MM.1S (cell line): ENCODE measurements around the gene RMND5A.

ENCODE experiments used
- DNase-seq: peaks from one replicate; pipeline ENCODE4 v3.0.0-alpha.2; 2015
- H2AFZ ChIP-seq: fragments of 300-600 bp; sonication (generic); 2 replicates; pipeline ENCODE4 v1.6.0; 2016; ENCODE audit warnings: antibody characterized with exemption, low read length
- H3F3A ChIP-seq: fragments of 300-600 bp; sonication (generic); 2 replicates; pipeline ENCODE4 v1.6.1; 2016; ENCODE audit warnings: mild to moderate bottlenecking, antibody characterized with exemption, low read length, moderate library complexity, mixed read lengths; ENCODE audit not compliant: insufficient read depth
- H3K27ac ChIP-seq: fragments of 300-600 bp; sonication (generic); 2 replicates; pipeline ENCODE4 v1.5.1; 2016; ENCODE audit warnings: mild to moderate bottlenecking, low read length
- H3K27me3 ChIP-seq: fragments of 300-600 bp; sonication (generic); replicated peaks from 2 replicates; pipeline ENCODE4 v1.6.0; 2016; ENCODE audit warnings: low read length; ENCODE audit not compliant: insufficient read depth
- H3K36me3 ChIP-seq: fragments of 300-600 bp; sonication (generic); replicated peaks from 2 replicates; pipeline ENCODE4 v1.6.1; 2016; ENCODE audit warnings: mild to moderate bottlenecking, low read length, mixed read lengths; ENCODE audit not compliant: insufficient read depth
- H3K4me1 ChIP-seq: fragments of 300-600 bp; sonication (generic); 2 replicates; pipeline ENCODE4 v1.6.1; 2016; ENCODE audit warnings: low read length, mixed read lengths
- H3K4me2 ChIP-seq: fragments of 300-600 bp; sonication (generic); 2 replicates; pipeline ENCODE4 v1.6.0; 2016; ENCODE audit warnings: low read depth, low read length
- H3K4me3 ChIP-seq: fragments of 300-600 bp; sonication (generic); 2 replicates; pipeline ENCODE4 v1.5.1; 2016; ENCODE audit warnings: low read length, mixed read lengths
- H3K79me2 ChIP-seq: fragments of 300-600 bp; sonication (generic); 2 replicates; pipeline ENCODE4 v1.6.1; 2016; ENCODE audit warnings: mixed run types, low read length, mixed read lengths
- H3K9ac ChIP-seq: fragments of 300-600 bp; sonication (generic); 2 replicates; pipeline ENCODE4 v1.6.1; 2016; ENCODE audit warnings: low read length, mixed read lengths
- H3K9me2 ChIP-seq: fragments of 300-600 bp; sonication (generic); replicated peaks from 2 replicates; pipeline ENCODE4 v1.6.1; 2016; ENCODE audit warnings: mild to moderate bottlenecking, low read length, mixed read lengths; ENCODE audit not compliant: insufficient read depth
- H3K9me3 ChIP-seq: fragments of 300-600 bp; sonication (generic); replicated peaks from 2 replicates; pipeline ENCODE4 v1.6.1; 2016; ENCODE audit warnings: mild to moderate bottlenecking, low read length, mixed read lengths; ENCODE audit not compliant: insufficient read depth
- H4K20me1 ChIP-seq: fragments of 300-600 bp; sonication (generic); 2 replicates; pipeline ENCODE4 v1.6.1; 2016; ENCODE audit warnings: mild to moderate bottlenecking, low read length, moderate library complexity, mixed read lengths; ENCODE audit not compliant: insufficient read depth
- EZH2 ChIP-seq: fragments of 300-600 bp; sonication (generic); optimal IDR thresholded peaks from 2 replicates; pipeline ENCODE3; 2017; ENCODE audit warnings: low read depth, mild to moderate bottlenecking, antibody characterized with exemption, low read length, mixed read lengths
- EZH2phosphoT487 ChIP-seq: fragments of 300-600 bp; sonication (generic); IDR thresholded peaks from 2 replicates; pipeline ENCODE4 v1.6.1; 2018; ENCODE audit warnings: antibody characterized with exemption, low read length
- TF ChIP-seq, protein P1 (sequence below): fragments of 300-600 bp; sonication (generic); IDR thresholded peaks from 2 replicates; pipeline ENCODE4 v1.5.1; 2016; ENCODE audit warnings: antibody characterized with exemption, low read length, mixed read lengths

Gene RMND5A

DNA sequence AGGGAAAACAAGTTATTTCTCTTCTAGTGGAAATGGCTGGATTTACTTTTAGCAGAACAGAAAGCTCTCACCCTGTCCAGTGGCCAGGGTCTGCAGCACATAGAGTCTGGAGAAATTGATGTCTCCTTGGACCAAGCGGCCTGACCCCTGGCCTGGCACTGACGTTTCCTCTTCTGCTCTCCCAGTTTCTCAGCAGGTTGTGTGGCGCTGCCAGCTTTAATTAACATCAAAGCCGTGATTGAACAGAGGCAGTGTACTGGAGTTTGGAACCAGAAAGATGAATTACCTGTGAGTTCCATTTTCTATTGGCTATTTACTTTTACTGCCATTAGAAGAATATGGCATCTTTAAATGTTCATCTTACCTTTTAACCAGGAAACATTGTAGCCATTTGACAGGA lies 49.7 kb downstream of the RMND5A start:
- TF ChIP-seq EZH2phosphoT487 = no peak
- TF ChIP-seq EZH2 = no peak
- TF ChIP-seq, protein P1, sequence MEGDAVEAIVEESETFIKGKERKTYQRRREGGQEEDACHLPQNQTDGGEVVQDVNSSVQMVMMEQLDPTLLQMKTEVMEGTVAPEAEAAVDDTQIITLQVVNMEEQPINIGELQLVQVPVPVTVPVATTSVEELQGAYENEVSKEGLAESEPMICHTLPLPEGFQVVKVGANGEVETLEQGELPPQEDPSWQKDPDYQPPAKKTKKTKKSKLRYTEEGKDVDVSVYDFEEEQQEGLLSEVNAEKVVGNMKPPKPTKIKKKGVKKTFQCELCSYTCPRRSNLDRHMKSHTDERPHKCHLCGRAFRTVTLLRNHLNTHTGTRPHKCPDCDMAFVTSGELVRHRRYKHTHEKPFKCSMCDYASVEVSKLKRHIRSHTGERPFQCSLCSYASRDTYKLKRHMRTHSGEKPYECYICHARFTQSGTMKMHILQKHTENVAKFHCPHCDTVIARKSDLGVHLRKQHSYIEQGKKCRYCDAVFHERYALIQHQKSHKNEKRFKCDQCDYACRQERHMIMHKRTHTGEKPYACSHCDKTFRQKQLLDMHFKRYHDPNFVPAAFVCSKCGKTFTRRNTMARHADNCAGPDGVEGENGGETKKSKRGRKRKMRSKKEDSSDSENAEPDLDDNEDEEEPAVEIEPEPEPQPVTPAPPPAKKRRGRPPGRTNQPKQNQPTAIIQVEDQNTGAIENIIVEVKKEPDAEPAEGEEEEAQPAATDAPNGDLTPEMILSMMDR = no peak
- Histone ChIP-seq H3K27me3 (no peaks in the 10 kb centered on the region), H3K27ac (no peak overlapping the region), H3K36me3 (no peaks in the 10 kb centered on the region; the same call in none of the 2 replicates), H3K4me3 (no peak overlapping the region), H2AFZ (no peak overlapping the region), H3K4me2 (no peak overlapping the region), H3F3A (no peaks in the 10 kb centered on the region), H3K9me3 (no peaks in the 10 kb centered on the region), H3K9me2 (no peaks in the 10 kb centered on the region), H3K9ac (no peak overlapping the region), H4K20me1 (no peaks in the 10 kb centered on the region), H3K4me1 (no peaks in the 10 kb centered on the region), H3K79me2 (peaks cover 10% of the 10 kb centered on the region)
- no peak for DNase-seq

DNA sequence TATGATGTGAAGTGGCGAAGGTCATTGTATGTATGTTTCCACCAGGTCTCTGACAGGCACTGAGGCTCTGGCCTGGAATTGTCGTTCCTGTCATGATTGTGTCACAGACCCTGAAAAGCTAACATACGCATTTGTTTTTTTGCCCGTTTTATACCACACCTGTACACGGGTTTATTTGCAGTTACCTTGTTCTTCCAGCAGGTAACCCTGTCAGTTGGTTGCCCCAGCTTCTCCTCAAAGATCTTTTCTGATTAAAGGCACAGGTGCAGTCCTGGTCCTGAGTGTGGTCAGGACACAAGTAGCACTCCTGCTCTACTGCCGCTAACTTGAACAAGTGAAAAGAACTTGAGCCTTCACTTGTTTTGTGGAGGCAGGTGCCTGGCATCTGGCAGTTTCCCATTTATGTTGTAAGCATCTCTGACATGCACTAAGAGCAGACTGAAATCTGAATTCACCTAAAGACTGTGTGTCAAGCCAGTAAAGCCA lies 50.8 kb downstream of the RMND5A start:
- H3K36me3 ChIP-seq = no peaks in the 10 kb centered on the region; the same call in none of the 2 replicates
- no peak overlapping the region for H2AFZ ChIP-seq

DNA sequence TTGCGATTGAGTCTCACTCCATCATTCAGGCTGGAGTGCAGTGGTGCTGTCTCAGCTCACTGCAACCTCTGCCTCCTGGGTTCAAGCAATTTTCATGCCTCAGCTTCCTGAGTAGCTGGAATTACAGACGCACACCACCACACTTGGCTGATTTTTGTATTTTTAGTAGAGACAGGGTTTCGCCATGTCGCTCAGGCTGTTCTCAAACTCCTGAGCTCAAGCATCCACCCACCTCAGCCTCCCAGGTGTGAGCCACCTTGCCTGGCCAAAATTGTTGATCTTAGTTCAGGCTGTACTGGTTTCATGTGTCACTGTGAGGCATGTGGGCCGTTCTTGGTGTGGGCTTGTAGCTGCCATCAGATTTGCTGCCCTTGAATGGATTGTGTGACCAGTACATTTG lies 52.5 kb downstream of the RMND5A start:
- no peaks in the 10 kb centered on the region for H3K9me2 ChIP-seq
- no peaks in the 10 kb centered on the region for H3K9me3 ChIP-seq
- H3K36me3 ChIP-seq = no peaks in the 10 kb centered on the region; the same call in none of the 2 replicates
- TF ChIP-seq EZH2phosphoT487 (no peak), EZH2 (no peak)
- TF ChIP-seq, protein P1 = no peak
- DNase-seq = no peak
- H3K27me3 ChIP-seq = no peaks in the 10 kb centered on the region
- no peaks in the 10 kb centered on the region for H3F3A ChIP-seq
- no peaks in the 10 kb centered on the region for H4K20me1 ChIP-seq
- H3K27ac ChIP-seq = no peak overlapping the region
- no peak overlapping the region for H3K9ac ChIP-seq
- no peak overlapping the region for H3K4me3 ChIP-seq
- H2AFZ ChIP-seq = no peak overlapping the region
- H3K4me1 ChIP-seq = no peaks in the 10 kb centered on the region
- H3K4me2 ChIP-seq = no peak overlapping the region
- H3K79me2 ChIP-seq = no peaks in the 10 kb centered on the region

More for the DNA sequence above, 50.8 kb downstream of the RMND5A start:
- Histone ChIP-seq H3F3A (no peaks in the 10 kb centered on the region), H3K4me1 (no peaks in the 10 kb centered on the region), H3K4me3 (no peak overlapping the region), H3K9ac (no peak overlapping the region), H3K4me2 (no peak overlapping the region), H3K9me2 (no peaks in the 10 kb centered on the region), H3K27ac (no peak overlapping the region), H3K79me2 (0 out of 2 replicates have a peak, but pooled peaks cover under 1% of the 10 kb centered on the region), H4K20me1 (no peaks in the 10 kb centered on the region), H3K9me3 (no peaks in the 10 kb centered on the region), H3K27me3 (no peaks in the 10 kb centered on the region)
- TF ChIP-seq EZH2 = no peak
- DNase-seq = no peak

DNA sequence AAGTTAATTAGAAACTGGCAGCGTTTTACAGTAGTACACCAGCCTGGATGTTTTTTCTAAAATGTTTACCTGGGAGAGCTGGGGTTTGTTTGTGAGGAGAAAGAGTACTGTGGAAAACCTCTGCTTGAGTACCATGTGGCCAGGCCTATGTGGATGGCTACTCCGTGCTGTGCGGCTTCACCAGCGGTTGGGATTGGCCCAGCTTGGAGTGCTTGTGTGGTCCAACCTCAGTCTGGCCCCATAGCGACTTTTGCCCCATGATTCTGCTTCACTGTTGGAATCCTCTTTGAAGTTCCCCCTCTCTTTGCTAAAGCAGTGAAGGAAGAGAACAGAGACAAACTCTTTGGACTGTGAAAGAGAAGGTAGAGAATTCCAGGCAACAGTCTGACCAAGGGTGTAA lies 54.8 kb downstream of the RMND5A start:
- H3K9ac ChIP-seq = no peak overlapping the region
- H3K9me2 ChIP-seq = no peaks in the 10 kb centered on the region
- TF ChIP-seq EZH2phosphoT487 (no peak), EZH2 (no peak)
- TF ChIP-seq, protein P1 = no peak
- H3K4me3 ChIP-seq = no peak overlapping the region
- H3K4me1 ChIP-seq = no peaks in the 10 kb centered on the region
- H3K9me3 ChIP-seq = no peaks in the 10 kb centered on the region
- H3K27me3 ChIP-seq = no peaks in the 10 kb centered on the region
- H3K27ac ChIP-seq = no peak overlapping the region
- H2AFZ ChIP-seq = no peak overlapping the region
- H3F3A ChIP-seq = no peaks in the 10 kb centered on the region
- DNase-seq = no peak
- H3K36me3 ChIP-seq = no peaks in the 10 kb centered on the region; the same call in none of the 2 replicates
- no peak overlapping the region for H3K4me2 ChIP-seq
- no peaks in the 10 kb centered on the region for H4K20me1 ChIP-seq
- H3K79me2 ChIP-seq = no peaks in the 10 kb centered on the region
